Stimulated activated CD8-positive, alpha-beta memory T cell treated with anti-CD3 and anti-CD28 coated beads, Interleukin-12 subunit alpha, Interleukin-12 subunit beta, amount 100 ng/mL, for 1 hour (primary cell): Measurements from ENCODE around the gene COX7B2.

Source experiments
- DNase-seq: peaks from one replicate; pipeline ENCODE4 v3.0.0-alpha.2; 2020; ENCODE audit warnings: low read depth

Gene COX7B2, protein sequence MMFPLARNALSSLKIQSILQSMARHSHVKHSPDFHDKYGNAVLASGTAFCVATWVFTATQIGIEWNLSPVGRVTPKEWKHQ

GRCh38 chr4:46909078-46909477 is at the start of gene COX7B2:
Gene COX7B2 (minus strand): TSS chr4:46909245. CDS start chr4:46735192, 174,053 bp downstream.
- no peak for DNase-seq

- DNase-seq = no peak
Measured at GRCh38 chr4:46956451-46956850, 47.4 kb upstream of the COX7B2 start.

DNA sequence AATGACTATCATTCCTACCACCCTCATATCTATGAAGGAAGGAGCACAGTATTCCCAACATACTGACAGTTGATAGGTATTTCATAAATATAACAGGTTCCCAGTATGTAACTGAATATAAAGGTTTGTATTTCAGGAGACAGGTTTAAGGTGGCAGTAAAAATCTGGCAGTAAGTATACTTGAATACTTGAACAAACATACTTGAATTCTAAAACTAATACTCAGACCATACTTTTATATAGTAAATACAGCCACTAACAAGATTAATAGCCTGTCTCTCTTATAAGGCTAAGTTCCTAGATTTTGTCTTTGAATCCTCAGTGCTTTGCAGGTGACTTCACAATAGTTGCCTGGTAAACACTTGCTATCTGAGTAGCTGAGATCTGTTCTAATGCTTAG is 46.6 kb upstream of the COX7B2 start:
- DNase-seq = no peak

- DNase-seq = no peak
Measured at GRCh38 chr4:46954643-46955042, 45.6 kb upstream of the COX7B2 start.

- DNase-seq = no peak
Measured at GRCh38 chr4:46953564-46953963, 44.5 kb upstream of the COX7B2 start.

DNA sequence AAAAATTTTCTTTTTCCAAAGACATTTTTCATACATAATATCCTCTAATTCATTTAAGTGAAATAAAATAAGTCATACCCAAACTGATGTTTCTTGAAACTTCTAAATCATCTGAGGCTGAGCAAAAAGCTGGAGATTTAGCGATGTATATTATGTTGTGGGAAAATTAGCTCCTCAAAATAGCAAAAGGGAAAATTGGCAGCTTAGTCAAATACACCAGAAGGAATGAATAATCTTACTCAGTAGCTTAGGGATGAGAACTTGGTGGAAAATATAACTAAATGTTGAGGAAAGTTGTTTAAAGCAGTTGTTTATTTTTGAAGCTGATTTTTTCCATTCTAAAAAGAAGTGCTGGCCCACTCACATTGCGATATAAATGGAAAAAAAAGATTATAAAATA is 43.4 kb upstream of the COX7B2 start:
- no peak for DNase-seq

GRCh38 chr4:46950826-46951225 is 41.8 kb upstream of the COX7B2 start:
- DNase-seq = no peak

GRCh38 chr4:46949822-46950221 is 40.8 kb upstream of the COX7B2 start:
- DNase-seq = no peak

- no peak for DNase-seq
Measured at GRCh38 chr4:46947541-46947940, 38.5 kb upstream of the COX7B2 start.

GRCh38 chr4:46946919-46947536 is 38.0 kb upstream of the COX7B2 start:
- DNase-seq = no peak

- no peak for DNase-seq
Measured at GRCh38 chr4:46945062-46945461, 36.0 kb upstream of the COX7B2 start.

DNA sequence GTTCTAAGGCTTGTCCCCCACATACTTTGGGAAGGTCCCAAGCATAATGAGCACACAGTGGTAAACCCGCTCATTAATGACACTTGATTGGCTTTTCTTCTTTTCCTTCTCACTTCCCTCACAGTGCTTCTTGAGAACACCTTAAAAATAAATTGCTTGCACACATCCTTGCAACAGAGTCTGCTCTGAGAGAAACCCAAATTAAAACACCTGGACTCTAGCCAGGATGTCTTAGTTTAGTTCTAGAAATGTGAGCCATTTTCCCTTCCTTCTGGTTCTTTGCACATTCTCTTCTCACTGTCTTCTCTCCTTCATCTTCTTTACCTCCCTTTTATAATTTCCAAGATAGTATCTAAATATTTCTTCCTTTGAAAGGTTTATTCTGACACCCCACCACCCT is 35.3 kb upstream of the COX7B2 start:
- DNase-seq = no peak

DNA sequence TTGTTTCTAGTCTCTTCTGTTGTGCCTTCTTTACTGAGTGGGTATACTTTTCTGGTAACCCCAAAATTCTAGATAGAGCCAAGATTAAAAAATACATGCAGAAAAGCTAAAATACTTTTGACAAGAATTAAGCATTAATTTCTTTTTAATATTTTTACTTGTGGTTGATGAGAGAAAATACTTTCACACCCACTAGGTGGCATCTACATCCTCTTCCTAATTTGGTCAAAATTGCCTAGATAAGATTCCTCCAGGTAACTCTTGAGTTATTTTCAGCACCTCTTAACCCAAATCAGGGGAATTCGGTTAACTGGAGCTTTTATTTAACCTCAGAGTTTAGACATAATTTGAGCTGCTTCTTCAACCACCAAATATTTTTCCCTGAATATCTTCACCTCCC is 28.4 kb upstream of the COX7B2 start:
- DNase-seq = no peak

GRCh38 chr4:46934726-46935125 is 25.7 kb upstream of the COX7B2 start:
- DNase-seq = no peak

- DNase-seq = no peak
Measured at GRCh38 chr4:46933686-46934085, 24.6 kb upstream of the COX7B2 start.

- no peak for DNase-seq
Measured at GRCh38 chr4:46931981-46932380, 22.9 kb upstream of the COX7B2 start.

- DNase-seq = no peak
Measured at GRCh38 chr4:46930891-46931290, 21.8 kb upstream of the COX7B2 start.

- no peak for DNase-seq
Measured at GRCh38 chr4:46927201-46927600, 18.2 kb upstream of the COX7B2 start.

DNA sequence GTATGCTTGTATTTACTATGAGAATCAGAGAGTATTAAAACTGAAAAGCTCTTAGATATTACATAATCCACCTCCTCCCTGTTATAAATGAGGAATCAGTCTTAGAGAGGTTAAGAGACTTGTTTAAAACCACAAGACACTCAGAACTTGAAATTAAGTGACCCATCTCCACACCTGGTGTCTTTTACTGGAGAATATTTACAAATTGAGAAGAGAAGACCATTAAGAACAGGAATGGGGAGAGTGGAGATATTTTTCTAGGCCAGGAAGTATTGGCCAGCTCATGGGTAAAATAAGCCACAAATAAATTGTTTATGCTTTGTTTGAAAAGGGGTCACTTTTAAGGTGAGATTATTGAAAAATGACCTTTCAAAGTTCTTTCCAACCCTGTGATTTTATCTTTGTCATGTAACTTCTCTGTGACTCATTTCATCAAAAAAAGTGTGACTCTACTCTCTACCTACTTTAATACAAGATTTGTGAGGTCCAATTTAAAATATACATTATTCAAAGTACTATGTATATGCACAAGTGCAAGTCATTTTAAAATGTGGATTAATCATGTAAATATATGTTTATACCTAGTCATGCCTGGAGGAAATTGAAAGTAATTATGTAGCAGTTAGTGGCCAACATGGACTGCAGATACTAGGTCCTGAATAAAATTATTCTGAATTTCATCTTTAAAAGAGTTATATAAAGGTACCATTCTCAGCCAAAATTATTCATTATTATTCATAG is 15.9 kb upstream of the COX7B2 start:
- DNase-seq = no peak

DNA sequence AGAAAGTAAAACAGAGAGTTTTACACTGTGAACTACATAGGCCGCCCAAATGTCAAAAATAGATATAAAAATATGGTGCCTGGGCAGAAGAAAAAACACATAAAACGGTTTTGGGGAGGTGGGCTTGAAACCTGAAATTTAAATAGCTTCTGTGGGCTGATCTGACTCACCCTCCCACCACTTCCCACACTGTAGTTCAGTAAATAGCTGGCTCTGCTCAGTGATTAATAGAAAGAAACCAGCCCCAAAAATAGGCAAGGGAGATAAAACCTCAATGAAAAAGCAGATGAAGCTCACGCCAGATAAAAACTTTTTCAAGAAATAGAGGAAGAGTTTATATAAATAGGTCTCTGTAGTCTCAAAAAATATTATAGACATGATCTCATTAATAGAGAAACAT is 13.2 kb upstream of the COX7B2 start:
- no peak for DNase-seq

DNA sequence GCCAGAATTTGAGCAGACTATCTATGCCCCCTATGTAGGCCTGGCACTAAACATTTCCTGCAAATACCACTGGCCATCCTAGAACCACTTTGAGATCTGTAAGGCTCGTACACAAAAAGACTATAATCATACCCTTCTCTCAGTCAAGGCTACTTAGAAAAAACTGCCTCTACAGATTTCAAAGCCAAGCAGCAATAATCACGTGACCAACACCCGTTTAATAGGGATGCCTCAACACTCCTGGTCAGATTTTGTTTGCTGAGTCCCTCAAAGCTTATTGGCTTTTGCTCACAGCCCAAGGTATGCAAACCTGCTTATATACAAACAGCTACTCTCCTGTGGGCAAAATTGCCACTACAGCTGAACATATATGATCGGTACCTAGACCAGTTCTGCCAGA is 897 bp downstream of the COX7B2 start:
- DNase-seq = no peak

GRCh38 chr4:46900082-46900481 is 9.0 kb downstream of the COX7B2 start:
- DNase-seq = no peak

DNA sequence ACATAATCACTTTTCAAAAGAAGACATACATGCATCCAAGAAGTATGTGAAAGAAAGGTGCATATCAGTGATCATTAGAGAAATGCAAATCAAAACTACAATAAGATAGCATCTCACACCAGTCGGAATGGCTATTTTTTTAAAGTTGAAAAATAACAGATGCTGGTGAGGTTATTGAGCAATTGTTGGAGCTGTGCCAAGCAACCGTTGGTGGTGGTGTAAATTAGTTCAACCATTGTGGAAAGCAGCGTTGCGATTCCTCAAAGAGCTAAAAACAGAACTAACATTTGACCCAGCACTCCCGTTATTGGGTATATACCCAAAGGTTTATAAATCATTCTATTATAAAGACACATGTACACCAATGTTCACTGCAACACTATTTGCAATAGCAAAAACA is 14.2 kb downstream of the COX7B2 start:
- no peak for DNase-seq

DNA sequence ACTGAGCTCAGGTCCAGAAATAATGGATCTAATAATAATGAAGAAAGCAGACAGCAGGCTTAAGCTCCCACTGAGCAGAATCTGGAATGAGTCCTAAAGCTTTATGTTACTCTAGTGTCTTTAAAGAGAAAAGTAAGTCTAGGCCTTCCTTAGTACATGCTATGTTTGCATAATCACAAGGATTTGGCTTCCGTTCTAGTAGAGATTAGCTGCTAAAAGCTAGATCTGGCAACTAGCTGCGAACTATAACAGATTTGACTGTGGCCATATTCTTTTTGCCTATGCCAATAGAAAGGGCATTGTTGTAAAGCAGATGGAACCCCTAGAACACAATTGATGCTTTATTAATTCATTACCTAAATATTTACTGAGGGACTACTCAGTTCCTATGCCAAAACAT is 19.0 kb downstream of the COX7B2 start:
- DNase-seq = no peak
